HCT116 (cell line): ENCODE data around the gene EMX1. TPM values are rescaled to one million over a fixed set of nuclear protein-coding genes. Genes with fewer than 3 reads are reported as not detected.

Source experiments
- ATAC-seq: fragments of 200-7000 bp; cut with Tn5 transposase; 2 replicates; pipeline ENCODE4 v1.9.1; 2020; ENCODE audit warnings: mild to moderate bottlenecking, moderate library complexity
- BruUV-seq: library from RNA; stranded (reverse); fragments of 400-500 nt; replicated peaks from 2 replicates; lab custom pipeline; 2021; lab: Mats Ljungman, UMichigan
- CTCF ChIA-PET: fragments of 300-600 bp; sonication (Branson Sonifier 250); formaldehyde crosslinking; loops from one replicate; lab custom pipeline; 2021; ENCODE audit warnings: antibody characterized with exemption; lab: Charles Lee
- POLR2A ChIA-PET: fragments of 300-600, 350-600 bp; sonication (Branson Sonifier 250); formaldehyde crosslinking; loops from one replicate; lab custom pipeline; 2021; ENCODE audit warnings: antibody characterized with exemption; lab: Charles Lee
- RAD21 ChIA-PET, 2 experiments: fragments of 300-600 bp; sonication (Branson Sonifier 250); formaldehyde crosslinking; loops; one replicate each; lab custom pipeline; 2023; ENCODE audit warnings: low total read pairs in 2 of 2; ENCODE audit not compliant: uncharacterized antibody in 2 of 2, unreplicated experiment in 2 of 2, low non-redundant PET in 1 of 2; lab: Charles Lee
- DNase-seq: peaks from one replicate; pipeline ENCODE4 v3.0.0-alpha.2; 2010; ENCODE audit warnings: low read depth, low spot score
- H2AFZ ChIP-seq: fragments of 200-600 bp; shearing (Covaris generic), sonication (generic); 2 replicates; pipeline ENCODE4 v1.6.1; 2017; ENCODE audit warnings: low read depth, mixed run types, mixed read lengths, antibody characterized with exemption, low read length; ENCODE audit not compliant: poor library complexity, severe bottlenecking
- H3K27ac ChIP-seq: 2 replicates; pipeline ENCODE4 v1.5.1; 2012; ENCODE audit warnings: low read depth, low read length
- H3K27me3 ChIP-seq: fragments of 200-600 bp; sonication (generic); 2 replicates; pipeline ENCODE4 v1.6.1; 2016; ENCODE audit warnings: mixed run types, low read length, mixed read lengths; ENCODE audit not compliant: insufficient read depth
- H3K36me3 ChIP-seq, 2 experiments: fragments of 200-500 bp in 1 of 2; fragments of 200-600 bp in 1 of 2; sonication (Bioruptor generic) in 1 of 2; sonication (generic) in 1 of 2; 2 replicates each; pipeline versions ENCODE4 v1.5.1 to v1.6.1; 2014 to 2016; ENCODE audit warnings: low read length in 2 of 2, inconsistent platforms in 1 of 2, mixed read lengths in 1 of 2, mixed run types in 1 of 2; ENCODE audit not compliant: insufficient read depth in 2 of 2, control insufficient read depth in 1 of 2
- H3K4me1 ChIP-seq, 2 experiments: fragments of 200-600 bp in 1 of 2; sonication (generic) in 1 of 2; 2 replicates each; pipeline versions ENCODE4 v1.5.1 to v1.6.1; 2012 to 2017; ENCODE audit warnings: low read length in 2 of 2, inconsistent platforms in 1 of 2, mild to moderate bottlenecking in 1 of 2, mixed read lengths in 1 of 2, mixed run types in 1 of 2, moderate library complexity in 1 of 2; ENCODE audit not compliant: insufficient read depth in 2 of 2, control insufficient read depth in 1 of 2
- H3K4me2 ChIP-seq: fragments of 200-600 bp; sonication (generic); 2 replicates; pipeline ENCODE4 v1.6.1; 2017; ENCODE audit warnings: mixed run types, low read length, mixed read lengths
- H3K4me3 ChIP-seq, 2 experiments: fragments of 200-600 bp in 1 of 2; sonication (generic) in 1 of 2; replicated peaks in 1 of 2; 2 replicates each; pipeline ENCODE4 v1.5.1; 2011 to 2016; ENCODE audit warnings: low read length in 2 of 2, control low read depth in 1 of 2, low read depth in 1 of 2, mild to moderate bottlenecking in 1 of 2, mixed read lengths in 1 of 2, mixed run types in 1 of 2
- H3K79me2 ChIP-seq: fragments of 200-600 bp; sonication (generic); 2 replicates; pipeline ENCODE4 v1.6.1; 2017; ENCODE audit warnings: mild to moderate bottlenecking, mixed run types, low read length, moderate library complexity, mixed read lengths; ENCODE audit not compliant: insufficient read depth
- H3K9ac ChIP-seq: fragments of 200-600 bp; sonication (generic); 2 replicates; pipeline ENCODE4 v1.6.1; 2016; ENCODE audit warnings: low read length, mixed read lengths
- H3K9me2 ChIP-seq: fragments of 200-600 bp; sonication (generic), shearing (Covaris generic); 2 replicates; pipeline ENCODE4 v1.6.1; 2017; ENCODE audit warnings: mixed run types, mild to moderate bottlenecking, moderate library complexity; ENCODE audit not compliant: insufficient read depth
- H3K9me3 ChIP-seq, 2 experiments: fragments of 200-500 bp in 1 of 2; fragments of 200-600 bp in 1 of 2; sonication (Bioruptor generic) in 1 of 2; sonication (generic) in 1 of 2; 2 replicates each; pipeline ENCODE4 v1.6.1; 2014 to 2017; ENCODE audit warnings: low read length in 2 of 2, mixed read lengths in 2 of 2, inconsistent platforms in 1 of 2, low read depth in 1 of 2, mild to moderate bottlenecking in 1 of 2, mixed run types in 1 of 2, moderate library complexity in 1 of 2; ENCODE audit not compliant: control insufficient read depth in 1 of 2, insufficient read depth in 1 of 2
- H4K20me1 ChIP-seq: fragments of 200-600 bp; sonication (generic), shearing (Covaris generic); 2 replicates; pipeline ENCODE4 v1.6.1; 2017; ENCODE audit warnings: mixed run types, mild to moderate bottlenecking, moderate library complexity; ENCODE audit not compliant: insufficient read depth
- CEBPB ChIP-seq: IDR thresholded peaks from 2 replicates; pipeline ENCODE4 v1.6.1; 2012; ENCODE audit warnings: low read depth
- EGR1 ChIP-seq: IDR thresholded peaks from 2 replicates; pipeline ENCODE4 v1.6.1; 2012; ENCODE audit warnings: low read depth
- ELF1 ChIP-seq: IDR thresholded peaks from 2 replicates; pipeline ENCODE4 v1.6.1; 2012; ENCODE audit warnings: low read depth, borderline replicate concordance
- EZH2phosphoT487 ChIP-seq: fragments of 200-600 bp; IDR thresholded peaks from 2 replicates; pipeline ENCODE4 v1.6.1; 2018; ENCODE audit warnings: antibody characterized with exemption, borderline replicate concordance
- FOSL1 ChIP-seq: IDR thresholded peaks from 2 replicates; pipeline ENCODE4 v1.6.1; 2012; ENCODE audit warnings: low read depth
- POLR2A ChIP-seq: IDR thresholded peaks from 2 replicates; pipeline ENCODE4 v1.7.0; 2011; ENCODE audit warnings: borderline replicate concordance; ENCODE audit not compliant: insufficient read depth, insufficient read length; ENCODE audit errors: extremely low read depth
- POLR2AphosphoS5 ChIP-seq: IDR thresholded peaks from 2 replicates; pipeline ENCODE4 v1.6.1; 2011; ENCODE audit warnings: mild to moderate bottlenecking, low read depth, low read length, moderate library complexity
- SIN3A ChIP-seq: IDR thresholded peaks from 2 replicates; pipeline ENCODE4 v1.6.1; 2012; ENCODE audit warnings: low read depth
- SP1 ChIP-seq: IDR thresholded peaks from 2 replicates; pipeline ENCODE4 v1.6.1; 2012; ENCODE audit warnings: low read depth
- SRF ChIP-seq: IDR thresholded peaks from 2 replicates; pipeline ENCODE4 v1.6.1; 2012; ENCODE audit warnings: low read depth
- YY1 ChIP-seq: IDR thresholded peaks from 2 replicates; pipeline ENCODE4 v1.6.1; 2011; ENCODE audit warnings: low read length, low read depth, moderate library complexity, mild to moderate bottlenecking; ENCODE audit not compliant: insufficient replicate concordance; ENCODE audit errors: extremely low read depth
- ZFX ChIP-seq: fragments of 450-650 bp; IDR thresholded peaks from 2 replicates; pipeline ENCODE4 v1.6.1; 2017
- ZNF274 ChIP-seq: fragments of 200-500 bp; sonication (Bioruptor generic); IDR thresholded peaks from 2 replicates; pipeline ENCODE4 v1.6.1; 2014; ENCODE audit warnings: mild to moderate bottlenecking, low read depth, low read length, inconsistent platforms
- intact Hi-C: fragments of 100-400 bp; cut with micrococcal nuclease; formaldehyde crosslinking; loops from 2 replicates; pipeline ENCODE4 v1.10.0; 2022
- total RNA-seq: library from RNA; stranded (reverse); gene quantifications from one replicate; pipeline ENCODE4 v1.2.1, GENCODE V29; 2021; ENCODE audit not compliant: unreplicated experiment
- TF ChIP-seq, protein P1 (sequence below): IDR thresholded peaks from 2 replicates; pipeline ENCODE4 v1.6.1; 2012
- TF ChIP-seq, protein P2 (sequence below): IDR thresholded peaks from 2 replicates; pipeline ENCODE4 v1.6.1; 2012
- TF ChIP-seq, protein P3 (sequence below), 3 experiments: fragments of 200-600 bp in 1 of 3; sonication (generic) in 1 of 3; IDR thresholded peaks in 2 of 3; conservative IDR thresholded peaks in 1 of 3; 2 replicates each; pipeline ENCODE4 v1.5.1; 2012 to 2017; ENCODE audit warnings: low read depth in 2 of 3, low read length in 2 of 3, antibody characterized with exemption in 1 of 3, borderline replicate concordance in 1 of 3, control low read depth in 1 of 3, mild to moderate bottlenecking in 1 of 3, mixed read lengths in 1 of 3, mixed run types in 1 of 3, moderate library complexity in 1 of 3; ENCODE audit not compliant: insufficient read depth in 1 of 3

Gene EMX1
- total RNA-seq, 1 experiment from 2014 or later: 3.1 TPM

- intact Hi-C loops: no loop called here
- BruUV-seq: no TSS peak
- Histone ChIP-seq H3K79me2 (no peaks in the 10 kb centered on the region), H3K9me3 (no peaks in the 10 kb centered on the region), H4K20me1 (no peaks in the 10 kb centered on the region), H3K36me3 (no peaks in the 10 kb centered on the region), H3K4me3 (no peak overlapping the region), H3K4me2 (no peak overlapping the region), H3K27ac (no peak overlapping the region), H3K27me3 (no peaks in the 10 kb centered on the region), H3K4me1 (no peaks in the 10 kb centered on the region)
- CTCF ChIA-PET: no interaction called here
- ATAC-seq: no peak
- TF ChIP-seq, protein P1, sequence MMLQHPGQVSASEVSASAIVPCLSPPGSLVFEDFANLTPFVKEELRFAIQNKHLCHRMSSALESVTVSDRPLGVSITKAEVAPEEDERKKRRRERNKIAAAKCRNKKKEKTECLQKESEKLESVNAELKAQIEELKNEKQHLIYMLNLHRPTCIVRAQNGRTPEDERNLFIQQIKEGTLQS: no peak
- TF ChIP-seq POLR2AphosphoS5 (no peak), CEBPB (no peak), EZH2phosphoT487 (no peak), FOSL1 (no peak), ZFX (no peak), SIN3A (no peak), POLR2A (no peak), ZNF274 (no peak), YY1 (no peak)
- TF ChIP-seq, all 23 proteins: peak for 0
- RAD21 ChIA-PET: no interaction called here
- no peak for DNase-seq
- no peak overlapping the region for H2AFZ ChIP-seq
- POLR2A ChIA-PET: no interaction called here
- H3K9ac ChIP-seq: no peak overlapping the region
- H3K9me2 ChIP-seq: no peaks in the 10 kb centered on the region
Measured at GRCh38 chr2:72955228-72956049, 38.1 kb downstream of the EMX1 start.

- no peaks in the 10 kb centered on the region for H3K27me3 ChIP-seq
- no peak overlapping the region for H3K4me3 ChIP-seq
- TF ChIP-seq EGR1: no peak
- no peak for TF ChIP-seq POLR2AphosphoS5
- no peak for TF ChIP-seq SP1
- no peak for TF ChIP-seq ZFX
- TF ChIP-seq, protein P1: no peak
- no peak for TF ChIP-seq ELF1
- TF ChIP-seq, protein P2, sequence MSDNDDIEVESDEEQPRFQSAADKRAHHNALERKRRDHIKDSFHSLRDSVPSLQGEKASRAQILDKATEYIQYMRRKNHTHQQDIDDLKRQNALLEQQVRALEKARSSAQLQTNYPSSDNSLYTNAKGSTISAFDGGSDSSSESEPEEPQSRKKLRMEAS: no peak
- TF ChIP-seq ZNF274: no peak
- TF ChIP-seq, protein P3, sequence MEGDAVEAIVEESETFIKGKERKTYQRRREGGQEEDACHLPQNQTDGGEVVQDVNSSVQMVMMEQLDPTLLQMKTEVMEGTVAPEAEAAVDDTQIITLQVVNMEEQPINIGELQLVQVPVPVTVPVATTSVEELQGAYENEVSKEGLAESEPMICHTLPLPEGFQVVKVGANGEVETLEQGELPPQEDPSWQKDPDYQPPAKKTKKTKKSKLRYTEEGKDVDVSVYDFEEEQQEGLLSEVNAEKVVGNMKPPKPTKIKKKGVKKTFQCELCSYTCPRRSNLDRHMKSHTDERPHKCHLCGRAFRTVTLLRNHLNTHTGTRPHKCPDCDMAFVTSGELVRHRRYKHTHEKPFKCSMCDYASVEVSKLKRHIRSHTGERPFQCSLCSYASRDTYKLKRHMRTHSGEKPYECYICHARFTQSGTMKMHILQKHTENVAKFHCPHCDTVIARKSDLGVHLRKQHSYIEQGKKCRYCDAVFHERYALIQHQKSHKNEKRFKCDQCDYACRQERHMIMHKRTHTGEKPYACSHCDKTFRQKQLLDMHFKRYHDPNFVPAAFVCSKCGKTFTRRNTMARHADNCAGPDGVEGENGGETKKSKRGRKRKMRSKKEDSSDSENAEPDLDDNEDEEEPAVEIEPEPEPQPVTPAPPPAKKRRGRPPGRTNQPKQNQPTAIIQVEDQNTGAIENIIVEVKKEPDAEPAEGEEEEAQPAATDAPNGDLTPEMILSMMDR (IDR thresholded peaks at IDR 0.05 in 2 of 3, conservative IDR thresholded peaks at IDR 0.05 in 1 of 3; ENCODE audit: borderline replicate concordance in 1 of 3, insufficient read depth in 1 of 3, low read depth in 2 of 3, low read length in 2 of 3): no peak
- TF ChIP-seq FOSL1: no peak
- TF ChIP-seq POLR2A: no peak
- TF ChIP-seq CEBPB: no peak
- no peak for TF ChIP-seq SRF
- TF ChIP-seq, all 23 proteins: peak for 0
- H3K9me3 ChIP-seq: no peaks in the 10 kb centered on the region
- H3K36me3 ChIP-seq: no peaks in the 10 kb centered on the region
- intact Hi-C loops: no loop called here
- H3K9me2 ChIP-seq: no peaks in the 10 kb centered on the region
- DNase-seq (no peak), ATAC-seq (no peak)
- BruUV-seq: no TSS peak
- no peak overlapping the region for H3K4me2 ChIP-seq
- H3K27ac ChIP-seq: no peak overlapping the region
- H3K9ac ChIP-seq: no peak overlapping the region
- H4K20me1 ChIP-seq: no peaks in the 10 kb centered on the region
- no peaks in the 10 kb centered on the region for H3K4me1 ChIP-seq
- H3K79me2 ChIP-seq: no peaks in the 10 kb centered on the region
- POLR2A ChIA-PET: no interaction called here
- CTCF ChIA-PET: no interaction called here
- RAD21 ChIA-PET: no interaction called here
- no peak overlapping the region for H2AFZ ChIP-seq
Measured at GRCh38 chr2:72956050-72956395, 38.7 kb downstream of the EMX1 start.
